ENCODE data around the gene DUX4. TPM values are rescaled to one million over a fixed set of nuclear protein-coding genes. Genes with fewer than 3 reads are reported as not detected.
"Not testable (repeated sequence)": the region's sequence is repeated elsewhere in the genome, so short reads cannot be mapped to it uniquely, and the experiment has no call there.

The DUX4 gene
- polyA plus RNA-seq (2013, experiment 1 of 2; ENCODE audit: insufficient read length): not detected
- polyA plus RNA-seq (2013, experiment 2 of 2; ENCODE audit: insufficient read length): not detected

DNA sequence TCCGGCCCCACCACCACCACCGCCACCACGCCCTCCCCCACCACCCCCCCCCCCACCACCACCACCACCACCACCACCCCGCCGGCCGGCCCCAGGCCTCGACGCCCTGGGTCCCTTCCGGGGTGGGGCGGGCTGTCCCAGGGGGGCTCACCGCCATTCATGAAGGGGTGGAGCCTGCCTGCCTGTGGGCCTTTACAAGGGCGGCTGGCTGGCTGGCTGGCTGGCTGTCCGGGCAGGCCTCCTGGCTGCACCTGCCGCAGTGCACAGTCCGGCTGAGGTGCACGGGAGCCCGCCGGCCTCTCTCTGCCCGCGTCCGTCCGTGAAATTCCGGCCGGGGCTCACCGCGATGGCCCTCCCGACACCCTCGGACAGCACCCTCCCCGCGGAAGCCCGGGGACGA, at the start of gene DUX4:
DUX4 (plus strand) TSS at position 347 of the 400 bp plus-strand sequence; CDS start at position 347, 0 bp downstream.
- not testable (repeated sequence) for DNase-seq

DNA sequence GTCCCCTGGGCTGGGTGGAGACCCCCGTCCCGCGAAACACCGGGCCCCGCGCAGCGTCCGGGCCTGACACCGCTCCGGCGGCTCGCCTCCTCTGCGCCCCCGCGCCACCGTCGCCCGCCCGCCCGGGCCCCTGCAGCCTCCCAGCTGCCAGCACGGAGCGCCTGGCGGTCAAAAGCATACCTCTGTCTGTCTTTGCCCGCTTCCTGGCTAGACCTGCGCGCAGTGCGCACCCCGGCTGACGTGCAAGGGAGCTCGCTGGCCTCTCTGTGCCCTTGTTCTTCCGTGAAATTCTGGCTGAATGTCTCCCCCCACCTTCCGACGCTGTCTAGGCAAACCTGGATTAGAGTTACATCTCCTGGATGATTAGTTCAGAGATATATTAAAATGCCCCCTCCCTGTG, 1.9 kb downstream of the DUX4 start:
- not testable (repeated sequence) for DNase-seq

DNA sequence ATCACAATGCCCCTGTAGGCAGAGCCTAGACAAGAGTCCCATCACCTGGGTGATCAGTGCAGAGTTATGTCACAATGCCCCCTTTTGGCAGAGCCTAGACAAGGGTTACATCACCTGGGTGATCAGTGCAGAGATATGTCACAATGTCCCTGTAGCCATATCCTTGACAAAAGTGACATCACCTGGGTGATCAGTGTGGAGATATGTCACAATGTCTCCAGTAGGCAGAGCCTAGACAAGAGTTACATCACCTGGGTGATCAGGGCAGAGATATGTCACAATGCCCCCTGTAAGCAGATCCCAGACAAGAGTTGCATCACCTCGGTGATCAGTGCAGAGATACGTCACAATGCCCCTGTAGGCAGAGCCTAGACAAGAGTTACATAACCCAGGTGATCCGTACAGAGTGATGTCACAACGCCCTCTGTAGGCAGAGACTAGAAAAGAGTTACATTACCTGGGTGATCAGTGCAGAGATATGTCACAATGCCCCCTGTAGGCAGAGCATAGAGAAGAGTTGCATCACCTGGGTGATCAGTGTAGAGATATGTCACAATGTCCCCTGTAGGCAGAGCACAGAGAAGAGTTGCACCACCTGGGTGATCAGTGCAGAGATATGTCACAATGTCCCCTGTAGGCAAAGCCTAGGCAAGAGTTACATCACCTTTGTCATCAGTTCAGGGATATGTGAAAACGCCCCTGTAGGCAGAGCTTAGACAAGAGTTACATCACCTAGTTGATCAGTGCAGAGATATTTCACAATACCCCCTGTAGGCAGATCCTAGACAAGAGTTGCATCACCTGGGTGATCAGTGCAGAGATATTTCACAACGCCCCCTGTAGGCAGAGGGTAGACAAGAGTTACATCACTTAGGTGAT, 4.4 kb downstream of the DUX4 start:
- DNase-seq: not testable (repeated sequence)

DNA sequence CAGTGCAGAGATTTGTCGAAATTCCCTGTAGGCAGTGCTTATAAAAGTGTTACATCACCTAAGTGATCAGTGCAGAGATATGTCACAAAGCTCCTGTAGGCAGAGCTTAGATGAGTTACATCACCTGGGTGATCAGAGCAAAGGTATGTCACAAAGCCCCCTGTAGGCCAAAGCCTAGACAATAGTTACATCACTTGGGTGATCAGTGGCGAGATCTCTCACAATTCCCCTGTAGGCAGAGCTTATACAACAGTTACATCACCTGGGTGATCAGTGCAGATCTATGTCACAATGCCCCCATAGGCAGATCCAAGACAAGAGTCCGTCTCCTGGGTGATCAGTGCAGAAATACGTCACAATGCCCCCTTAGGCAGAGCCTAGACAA, 5.0 kb downstream of the DUX4 start:
- not testable (repeated sequence) for DNase-seq

DNA sequence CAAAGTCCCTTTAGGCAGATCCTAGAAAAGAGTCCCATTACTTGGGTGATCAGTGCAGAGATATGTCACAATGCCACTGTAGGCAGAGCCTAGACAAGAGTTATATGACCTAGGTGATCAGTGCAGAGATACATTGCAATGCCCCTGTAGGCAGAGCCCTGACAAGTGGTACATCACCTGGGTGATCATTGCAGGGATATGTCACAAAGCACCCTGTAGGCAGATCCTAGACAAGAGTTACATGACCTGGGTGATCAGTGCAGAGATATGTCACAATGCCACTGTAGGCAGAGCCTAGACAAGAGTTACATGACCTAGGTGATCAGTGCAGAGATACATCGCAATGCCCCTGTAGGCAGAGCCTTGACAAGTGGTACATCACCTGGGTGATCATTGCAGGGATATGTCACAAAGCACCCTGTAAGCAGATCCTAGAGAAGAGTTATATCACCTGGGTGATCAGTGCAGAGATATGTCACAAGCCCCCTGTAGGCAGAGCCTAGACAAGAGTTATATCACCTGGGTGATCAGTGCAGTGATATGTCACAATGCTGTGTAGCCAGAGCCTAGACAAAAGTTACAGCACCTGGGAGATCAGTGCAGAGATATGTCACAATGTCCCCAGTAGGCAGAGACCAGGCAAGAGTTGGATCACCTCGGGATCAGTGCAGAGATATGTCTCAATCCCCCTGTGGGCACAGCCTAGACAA, 5.6 kb downstream of the DUX4 start:
- not testable (repeated sequence) for DNase-seq

DNA sequence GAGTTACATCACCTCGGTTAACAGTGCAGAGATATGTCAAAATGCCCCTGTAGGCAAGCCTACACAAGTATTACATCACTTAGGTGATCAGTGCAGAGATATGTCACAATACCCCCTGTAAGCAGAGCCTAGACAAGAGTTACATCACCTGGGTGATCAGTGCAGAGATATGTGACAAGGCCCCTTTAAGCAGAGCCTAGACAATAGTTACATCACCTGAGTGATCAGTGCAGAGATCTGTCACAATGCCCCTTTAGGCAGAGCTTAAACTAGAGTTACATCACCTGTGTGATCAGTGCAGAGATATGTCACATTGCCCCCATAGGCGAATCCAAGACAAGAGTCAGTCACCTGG, 6.1 kb downstream of the DUX4 start:
- not testable (repeated sequence) for DNase-seq

DNA sequence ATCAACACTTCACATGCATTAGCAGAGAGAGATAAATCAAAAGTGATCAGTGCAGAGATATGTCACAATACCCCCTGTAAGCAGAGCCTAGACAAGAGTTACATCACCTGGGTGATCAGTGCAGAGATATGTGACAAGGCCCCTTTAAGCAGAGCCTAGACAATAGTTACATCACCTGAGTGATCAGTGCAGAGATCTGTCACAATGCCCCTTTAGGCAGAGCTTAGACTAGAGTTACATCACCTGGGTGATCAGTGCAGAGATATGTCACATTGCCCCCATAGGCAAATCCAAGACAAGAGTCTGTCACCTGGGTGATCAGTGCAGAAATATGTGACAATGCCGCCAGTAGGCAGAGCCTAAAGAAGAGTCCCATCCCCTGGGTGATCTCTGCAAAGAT, 7.4 kb downstream of the DUX4 start:
- DNase-seq: not testable (repeated sequence)

DNA sequence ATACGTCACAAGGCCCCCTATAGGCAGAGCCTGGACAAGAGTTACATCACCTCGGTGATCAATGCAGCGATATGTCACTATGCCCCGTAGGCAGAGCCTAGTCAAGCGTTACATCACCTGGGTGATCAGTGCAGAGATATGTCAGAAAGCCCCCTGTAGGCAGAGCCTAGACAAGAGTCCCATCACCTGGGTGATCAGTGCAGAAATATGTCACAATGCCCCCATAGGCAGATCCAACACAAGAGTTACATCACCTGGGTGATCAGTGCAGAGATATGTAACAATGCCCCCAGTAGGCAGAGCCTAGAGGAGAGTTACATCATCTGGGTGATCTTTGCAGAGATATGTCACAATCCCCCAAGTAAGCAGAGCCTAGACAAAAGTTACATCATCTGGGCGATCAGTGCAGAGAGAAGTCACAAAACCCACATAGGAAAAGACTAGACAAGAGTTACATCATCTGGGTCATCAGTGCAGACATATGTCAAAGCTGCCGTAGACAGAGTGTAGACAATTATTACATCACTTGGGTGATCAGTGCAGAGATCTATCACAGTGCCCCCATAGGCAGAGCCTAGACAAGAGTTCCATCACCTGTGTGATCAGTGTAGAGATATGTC, 8.0 kb downstream of the DUX4 start:
- not testable (repeated sequence) for DNase-seq

DNA sequence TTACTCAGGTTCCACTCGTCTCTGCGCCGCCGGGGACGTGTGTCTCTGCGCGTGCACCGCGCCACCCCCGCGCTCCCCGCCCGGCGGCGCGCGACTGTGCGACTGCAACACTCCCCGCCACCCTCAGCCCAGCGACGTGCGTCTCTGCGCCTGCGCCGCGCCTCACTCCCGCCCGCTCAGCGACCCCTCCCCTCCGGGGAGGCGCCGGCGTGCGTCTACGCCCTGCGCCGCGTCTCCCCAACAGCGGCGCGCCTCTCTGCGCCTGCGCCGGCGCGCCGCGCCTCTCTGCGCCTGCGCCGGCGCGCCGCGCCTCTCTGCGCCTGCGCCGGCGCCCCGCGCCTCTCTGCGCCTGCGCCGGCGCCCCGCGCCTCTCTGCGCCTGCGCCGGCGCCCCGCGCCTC, 29.9 kb downstream of the DUX4 start:
- DNase-seq: not testable (repeated sequence)
